PC-9 (cell line): ENCODE data around the gene TMEM203. TPM values are rescaled to one million over a fixed set of nuclear protein-coding genes. Genes with fewer than 3 reads are reported as not detected.
"Not testable (repeated sequence)": the region's sequence is repeated elsewhere in the genome, so short reads cannot be mapped to it uniquely, and the experiment has no call there.

Source experiments
- BruUV-seq: library from RNA; stranded (reverse); fragments of 400-500 nt; replicated peaks from 2 replicates; lab custom pipeline; 2021; lab: Mats Ljungman, UMichigan
- CTCF ChIA-PET: fragments of 300-600 bp; sonication (Branson Sonifier 250); formaldehyde crosslinking; loops from one replicate; lab custom pipeline; 2022; ENCODE audit warnings: antibody characterized with exemption; lab: Charles Lee
- POLR2A ChIA-PET: fragments of 300-600 bp; sonication (Branson Sonifier 250); formaldehyde crosslinking; loops from one replicate; lab custom pipeline; 2022; ENCODE audit warnings: antibody characterized with exemption; ENCODE audit not compliant: unreplicated experiment; lab: Charles Lee
- DNase-seq, 2 experiments: peaks; one replicate each; pipeline versions ENCODE4 v3.0.0 to v3.0.0-alpha.2; 2015 to 2022; ENCODE audit warnings: mixed read lengths in 1 of 2
- H2AFZ ChIP-seq: fragments of 200-600 bp; sonication (generic); 2 replicates; pipeline ENCODE4 v1.8.1; 2017; ENCODE audit warnings: antibody characterized with exemption
- H3F3A ChIP-seq: fragments of 200-600 bp; sonication (generic); 2 replicates; pipeline ENCODE4 v1.8.1; 2017; ENCODE audit warnings: antibody characterized with exemption, mild to moderate bottlenecking, low read depth; ENCODE audit not compliant: insufficient read depth
- H3K27ac ChIP-seq: fragments of 200-600 bp; sonication (generic); 2 replicates; pipeline ENCODE4 v1.6.1; 2016; ENCODE audit warnings: mixed run types
- H3K27me3 ChIP-seq: fragments of 200-600 bp; sonication (generic); 2 replicates; pipeline ENCODE4 v1.6.1; 2016; ENCODE audit warnings: low read depth, mixed run types; ENCODE audit not compliant: insufficient read depth
- H3K36me3 ChIP-seq: fragments of 200-600 bp; sonication (generic); 2 replicates; pipeline ENCODE4 v1.6.1; 2016; ENCODE audit warnings: low read depth, mixed run types
- H3K4me1 ChIP-seq: fragments of 200-600 bp; sonication (generic); replicated peaks from 2 replicates; pipeline ENCODE4 v1.6.1; 2016; ENCODE audit warnings: mixed run types; ENCODE audit not compliant: insufficient read depth
- H3K4me2 ChIP-seq: fragments of 200-600 bp; sonication (generic); 2 replicates; pipeline ENCODE4 v1.6.1; 2017; ENCODE audit warnings: mixed run types
- H3K4me3 ChIP-seq: fragments of 200-600 bp; sonication (generic); 2 replicates; pipeline ENCODE4 v1.6.1; 2016; ENCODE audit warnings: mixed run types
- H3K79me2 ChIP-seq: fragments of 200-600 bp; sonication (generic); 2 replicates; pipeline ENCODE4 v1.6.1; 2017; ENCODE audit warnings: low read depth, mixed run types
- H3K9me2 ChIP-seq: fragments of 200-600 bp; sonication (generic); 2 replicates; pipeline ENCODE4 v1.8.1; 2017; ENCODE audit warnings: mild to moderate bottlenecking; ENCODE audit not compliant: insufficient read depth
- H3K9me3 ChIP-seq: fragments of 200-600 bp; sonication (generic); 2 replicates; pipeline ENCODE4 v1.8.1; 2016; ENCODE audit warnings: low read depth; ENCODE audit not compliant: insufficient read depth
- H4K20me1 ChIP-seq: fragments of 200-600 bp; sonication (generic); 2 replicates; pipeline ENCODE4 v1.8.1; 2017; ENCODE audit not compliant: insufficient read depth
- CTCF ChIP-seq: fragments of 200-600 bp; sonication (generic); conservative IDR thresholded peaks from 2 replicates; pipeline ENCODE4 v1.6.1; 2017; ENCODE audit warnings: mixed run types, antibody characterized with exemption, mild to moderate bottlenecking, moderate library complexity
- EZH2 ChIP-seq: fragments of 200-600 bp; sonication (generic); IDR thresholded peaks from 2 replicates; pipeline ENCODE4 v1.8.0; 2017; ENCODE audit warnings: antibody characterized with exemption, low read depth
- intact Hi-C: fragments of 100-400 bp; cut with micrococcal nuclease; formaldehyde crosslinking; loops from one replicate; pipeline ENCODE4 v1.10.0; 2022; ENCODE audit not compliant: unreplicated experiment
- total RNA-seq: library from RNA; stranded (reverse); gene quantifications from 2 replicates; pipeline ENCODE4 v1.2.3, GENCODE V29; 2021

The TMEM203 gene
- total RNA-seq, 1 experiment from 2014 or later, result 45.5 TPM

GRCh38 chr9:137240841-137241489, 35.5 kb upstream of the TMEM203 start, which contains the start of gene TUBB4B:
TUBB4B (plus strand) TSS chr9:137241287; CDS start chr9:137241361, 74 bp downstream.
- Histone ChIP-seq H3F3A (peaks cover 40% of the 10 kb centered on the region), H3K9me2 (no peaks in the 10 kb centered on the region), H3K79me2 (peaks cover 56% of the 10 kb centered on the region), H3K4me3 (peak within 1 kb of the TSS; percentile 97), H3K36me3 (peaks cover 21% of the 10 kb centered on the region; the same call in 1 of the 2 replicates), H2AFZ (peak within 1 kb of the TSS; percentile 89), H3K27me3 (no peaks in the 10 kb centered on the region), H3K4me2 (peak within 1 kb of the TSS; percentile 99), H3K27ac (peak within 1 kb of the TSS; percentile 82), H4K20me1 (peaks cover 29% of the 10 kb centered on the region), H3K4me1 (peaks cover 39% of the 10 kb centered on the region), H3K9me3 (no peaks in the 10 kb centered on the region)
- peak; percentile 98 to 100 for DNase-seq
- ChIA-PET POLR2A (interaction anchor here (0.5 to 1.8 kb wide), 18 partner anchors 13 to 449 kb away, joined by 3 to 19 read pairs (median 6); partner anchors contain the start of genes NELFB, RNF224, SAPCD2 and TOR4A), CTCF (interaction anchor here (0.5 to 0.7 kb wide), 2 partner anchors 43 to 113 kb away, joined by 3 to 8 read pairs; no protein-coding TSS in a partner anchor)
- BruUV-seq, result no TSS peak
- intact Hi-C loops, result loop anchor here (2.0 to 5.0 kb wide), 3 partner anchors 36 to 449 kb away; partner anchors contain the start of genes TMEM141 and TOR4A
- TF ChIP-seq CTCF (no peak), EZH2 (no peak)

- Histone ChIP-seq H3K9me3 (no peaks in the 10 kb centered on the region), H2AFZ (peak overlapping the region; percentile 89), H3K36me3 (peaks cover 21% of the 10 kb centered on the region; the same call in 1 of the 2 replicates), H3K4me2 (peak overlapping the region; percentile 93), H3K9me2 (no peaks in the 10 kb centered on the region), H3K4me3 (peak overlapping the region; percentile 70), H3K4me1 (peaks cover 39% of the 10 kb centered on the region), H4K20me1 (peaks cover 29% of the 10 kb centered on the region), H3K27ac (peak overlapping the region; percentile 82), H3K27me3 (no peaks in the 10 kb centered on the region), H3K79me2 (peaks cover 56% of the 10 kb centered on the region), H3F3A (peaks cover 40% of the 10 kb centered on the region)
- ChIA-PET POLR2A (interaction anchor here (0.5 to 1.8 kb wide), 18 partner anchors 12 to 448 kb away, joined by 3 to 19 read pairs (median 6); partner anchors contain the start of genes NELFB, RNF224, SAPCD2 and TOR4A), CTCF (interaction anchor here (0.5 kb wide), 1 partner anchor 113 kb away, joined by 8 read pairs; no protein-coding TSS in a partner anchor)
- intact Hi-C loops, result loop anchor here (2.0 to 5.0 kb wide), 3 partner anchors 36 to 448 kb away; partner anchors contain the start of genes TMEM141 and TOR4A
- DNase-seq, result peak in 1 of 2 experiments; percentile 82
- TF ChIP-seq CTCF (peak; percentile 32; the same call in 1 of the 2 replicates), EZH2 (no peak)
- no TSS peak for BruUV-seq
These were observed 34.9 kb upstream of the TMEM203 start for GRCh38 chr9:137240318-137240840.

- TSS peak; percentile 50 for BruUV-seq
- Histone ChIP-seq H3F3A (peaks cover 39% of the 10 kb centered on the region), H3K4me1 (peaks cover 39% of the 10 kb centered on the region), H3K36me3 (peaks cover 21% of the 10 kb centered on the region; the same call in 1 of the 2 replicates), H3K4me2 (peak overlapping the region; percentile 93), H3K4me3 (peak overlapping the region; percentile 70), H4K20me1 (peaks cover 29% of the 10 kb centered on the region), H3K27ac (peak overlapping the region; percentile 82), H3K79me2 (peaks cover 56% of the 10 kb centered on the region), H2AFZ (peak overlapping the region; percentile 89)
- CTCF ChIA-PET, result interaction anchor here (0.8 kb wide), 2 partner anchors 33 to 193 kb away, joined by 4 to 7 read pairs; no protein-coding TSS in a partner anchor
- H3K9me2 ChIP-seq, H3K27me3 ChIP-seq, DNase-seq, H3K9me3 ChIP-seq: not testable (repeated sequence)
- intact Hi-C loops, result loop anchor here (2.0 to 5.0 kb wide), 3 partner anchors 37 to 447 kb away; partner anchors contain the start of genes TMEM141 and TOR4A
- POLR2A ChIA-PET, result interaction anchor here (0.7 to 1.8 kb wide), 6 partner anchors 15 to 193 kb away, joined by 4 to 19 read pairs (median 8); partner anchors contain the start of gene NELFB
These were observed 34.2 kb upstream of the TMEM203 start for GRCh38 chr9:137239541-137240200.
